Ovary (tissue), 3 donors: ENCODE measurements around the gene BCAN.

Experiments used
- EP300 ChIP-seq: sonication (generic); formaldehyde crosslinking; IDR thresholded peaks from one replicate; pipeline ENCODE4 v1.6.1; 2017; ENCODE audit warnings: antibody characterized with exemption
- POLR2A ChIP-seq: fragments of 450-650 bp; IDR thresholded peaks from one replicate; pipeline ENCODE4 v1.6.1; 2017; ENCODE audit warnings: antibody characterized with exemption, mild to moderate bottlenecking, moderate library complexity
- TF ChIP-seq, protein P1 (sequence below), 3 donors: fragments of 450-650 bp in 2 of 3; fragments of 200-600 bp in 1 of 3; IDR thresholded peaks; one replicate each; pipeline versions ENCODE4 v1.5.1 to v1.8.0; 2016 to 2022; ENCODE audit warnings: antibody characterized with exemption in 3 of 3, mild to moderate bottlenecking in 1 of 3
- donor health status: DM: no; HTN: no; CAD: no.

DNA sequence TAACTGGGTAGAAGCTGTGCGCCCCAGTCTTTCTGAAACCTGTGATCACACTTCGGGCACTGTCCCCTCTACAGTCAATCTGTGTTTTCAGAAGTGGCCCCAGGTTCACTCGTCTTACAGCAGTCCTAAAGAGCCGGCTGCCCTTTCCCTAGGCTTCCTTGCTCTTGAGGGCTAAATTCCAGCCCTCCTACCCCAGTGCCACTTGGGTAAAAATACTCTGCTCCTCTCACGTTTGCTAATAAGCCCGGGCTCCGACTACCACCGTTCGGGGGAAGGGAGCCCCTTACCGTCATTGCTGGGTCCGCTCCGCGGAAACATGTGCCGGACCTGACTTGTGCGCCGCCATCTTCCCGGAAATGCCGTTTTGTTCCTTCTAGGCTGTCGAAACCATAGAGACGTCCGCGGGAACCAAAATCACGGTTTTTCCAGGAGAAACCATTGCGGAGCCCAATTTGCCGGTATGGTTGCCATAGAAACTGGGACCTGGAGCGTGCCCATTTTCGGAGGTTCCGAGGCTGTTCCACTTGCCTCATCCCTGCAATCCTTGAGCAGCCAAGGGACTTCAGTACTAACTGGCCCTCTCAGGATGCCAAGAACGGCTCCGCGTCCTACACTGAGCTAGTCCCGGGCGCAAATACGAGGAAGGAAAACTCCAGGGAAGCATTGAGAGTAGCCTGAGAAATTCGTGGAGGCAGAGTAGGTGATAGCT, 40.6 kb upstream of the BCAN start, which contains the start of gene GPATCH4:
- TF ChIP-seq, protein P1, sequence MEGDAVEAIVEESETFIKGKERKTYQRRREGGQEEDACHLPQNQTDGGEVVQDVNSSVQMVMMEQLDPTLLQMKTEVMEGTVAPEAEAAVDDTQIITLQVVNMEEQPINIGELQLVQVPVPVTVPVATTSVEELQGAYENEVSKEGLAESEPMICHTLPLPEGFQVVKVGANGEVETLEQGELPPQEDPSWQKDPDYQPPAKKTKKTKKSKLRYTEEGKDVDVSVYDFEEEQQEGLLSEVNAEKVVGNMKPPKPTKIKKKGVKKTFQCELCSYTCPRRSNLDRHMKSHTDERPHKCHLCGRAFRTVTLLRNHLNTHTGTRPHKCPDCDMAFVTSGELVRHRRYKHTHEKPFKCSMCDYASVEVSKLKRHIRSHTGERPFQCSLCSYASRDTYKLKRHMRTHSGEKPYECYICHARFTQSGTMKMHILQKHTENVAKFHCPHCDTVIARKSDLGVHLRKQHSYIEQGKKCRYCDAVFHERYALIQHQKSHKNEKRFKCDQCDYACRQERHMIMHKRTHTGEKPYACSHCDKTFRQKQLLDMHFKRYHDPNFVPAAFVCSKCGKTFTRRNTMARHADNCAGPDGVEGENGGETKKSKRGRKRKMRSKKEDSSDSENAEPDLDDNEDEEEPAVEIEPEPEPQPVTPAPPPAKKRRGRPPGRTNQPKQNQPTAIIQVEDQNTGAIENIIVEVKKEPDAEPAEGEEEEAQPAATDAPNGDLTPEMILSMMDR (IDR thresholded peaks at IDR 0.05): no peak
- TF ChIP-seq POLR2A (no peak), EP300 (no peak)
